GM12891 (cell line): Measurements from ENCODE around the gene STIM1.

Source experiments
- DNase-seq: peaks from one replicate; pipeline ENCODE4 v3.0.0; 2011; ENCODE audit warnings: low spot score; ENCODE audit not compliant: insufficient read length
- FAIRE-seq: peaks from 2 replicates; lab custom pipeline; 2011; peaks lifted over from hg19 to GRCh38; lab: Jason Lieb, UNC
- PAX5 ChIP-seq: IDR thresholded peaks from 2 replicates; pipeline ENCODE4 v1.6.1; 2011; ENCODE audit warnings: low read length, moderate library complexity, mild to moderate bottlenecking; ENCODE audit not compliant: insufficient read depth, severe bottlenecking
- POLR2A ChIP-seq: IDR thresholded peaks from 2 replicates; pipeline ENCODE4 v1.6.1; 2011; ENCODE audit warnings: low read depth, low read length, control low read depth
- POLR2AphosphoS5 ChIP-seq: IDR thresholded peaks from 2 replicates; pipeline ENCODE4 v1.6.1; 2011; ENCODE audit warnings: low read depth, low read length, control low read depth
- POU2F2 ChIP-seq: IDR thresholded peaks from 2 replicates; pipeline ENCODE4 v1.6.1; 2011; ENCODE audit warnings: low read depth, mild to moderate bottlenecking, control low read depth, low read length, moderate library complexity
- SPI1 ChIP-seq: IDR thresholded peaks from 2 replicates; pipeline ENCODE4 v1.6.1; 2011; ENCODE audit warnings: low read depth, low read length, control low read depth
- TAF1 ChIP-seq: IDR thresholded peaks from 2 replicates; pipeline ENCODE4 v1.6.1; 2011; ENCODE audit warnings: low read depth, low read length, control low read depth

The STIM1 gene

DNA sequence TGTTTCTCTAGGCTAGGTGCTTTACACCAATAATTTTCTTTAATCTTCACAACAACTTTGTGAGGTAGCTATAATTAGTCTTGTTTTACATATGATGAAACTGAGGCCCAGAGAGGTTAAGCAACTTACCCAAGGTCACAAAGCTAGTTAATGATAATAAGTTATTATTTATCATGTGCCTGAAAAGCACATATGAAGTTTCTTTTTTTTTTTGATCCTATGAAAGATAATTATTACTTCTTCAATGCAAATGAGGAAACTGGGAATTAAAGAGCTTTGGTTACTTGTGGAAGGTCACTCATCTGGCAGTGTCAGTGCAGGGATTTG is 22.8 kb downstream of the STIM1 start:
- no peak for DNase-seq
- TF ChIP-seq POLR2AphosphoS5: no peak
- no peak for TF ChIP-seq SPI1
- no peak for TF ChIP-seq POLR2A
- no peak for TF ChIP-seq TAF1
- TF ChIP-seq POU2F2: no peak
- no peak for TF ChIP-seq PAX5
- FAIRE-seq: no peak

- DNase-seq (no peak), FAIRE-seq (no peak)
Measured at GRCh38 chr11:3879216-3879966, 23.9 kb downstream of the STIM1 start.

GRCh38 chr11:3879967-3880542 is 24.6 kb downstream of the STIM1 start:
- DNase-seq (no peak), FAIRE-seq (peak; percentile 54)
- no peak for TF ChIP-seq POLR2A

More at GRCh38 chr11:3879216-3879966, 23.9 kb downstream of the STIM1 start:
- TF ChIP-seq POU2F2: no peak
- TF ChIP-seq SPI1: peak; percentile 46; the same call in 1 of the 2 replicates

GRCh38 chr11:3880724-3881123 is 25.3 kb downstream of the STIM1 start:
- TF ChIP-seq POU2F2 (0 out of 2 replicates have a peak, but pooled peaks have one; percentile 69), TAF1 (0 out of 2 replicates have a peak, but pooled peaks have one; percentile 49), POLR2A (peak; percentile 49; the same call in 1 of the 2 replicates), SPI1 (0 out of 2 replicates have a peak, but pooled peaks have one; percentile 2), POLR2AphosphoS5 (no peak), PAX5 (peak; percentile 40)
- peak; percentile 86 for FAIRE-seq
- no peak for DNase-seq

DNA sequence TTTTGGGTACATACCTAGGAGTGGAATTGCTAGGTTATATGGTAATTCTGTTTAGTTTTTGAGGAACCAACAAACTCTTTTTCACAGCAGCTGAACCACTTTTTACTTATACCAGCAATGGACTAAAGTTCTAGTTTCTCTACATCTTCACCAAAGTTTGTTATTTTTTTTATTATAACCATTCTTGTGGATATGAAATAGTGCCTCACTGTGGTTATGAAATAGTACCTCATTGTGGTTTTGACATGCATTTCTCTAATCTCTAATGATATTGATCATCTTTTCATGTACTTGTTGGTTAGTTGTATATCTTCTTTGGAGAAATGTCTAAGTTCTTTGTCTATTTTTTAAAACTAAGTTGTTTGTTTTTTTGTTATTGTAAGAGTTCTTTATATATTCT is 27.2 kb downstream of the STIM1 start:
- FAIRE-seq (no peak), DNase-seq (no peak)
- TF ChIP-seq POLR2AphosphoS5: no peak
- TF ChIP-seq POU2F2: no peak
- TF ChIP-seq POLR2A: no peak
- no peak for TF ChIP-seq SPI1
- TF ChIP-seq TAF1: no peak
- TF ChIP-seq PAX5: no peak

DNA sequence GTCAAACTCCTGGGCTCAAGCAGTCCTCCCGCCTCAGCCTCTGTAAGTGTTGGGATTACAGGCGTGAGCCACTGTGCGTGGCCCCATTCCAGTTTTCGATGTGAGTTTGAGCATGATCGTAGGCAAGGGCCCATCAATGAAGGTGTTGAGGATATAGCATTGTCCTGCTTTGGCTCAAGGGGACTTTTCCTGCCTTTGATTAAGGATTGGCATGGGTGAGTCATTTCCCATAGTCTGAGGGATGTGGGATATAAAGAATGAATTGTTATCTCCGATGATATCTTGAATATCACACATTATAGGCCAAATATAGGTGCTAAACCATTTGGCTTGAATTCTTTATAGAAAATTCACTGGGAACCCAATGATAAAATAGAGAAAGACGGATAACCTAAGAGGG is 30.4 kb downstream of the STIM1 start:
- FAIRE-seq (no peak), DNase-seq (no peak)
- TF ChIP-seq POLR2AphosphoS5 (no peak), POLR2A (no peak), PAX5 (no peak), TAF1 (no peak), POU2F2 (no peak), SPI1 (no peak)

- no peak for DNase-seq
- FAIRE-seq: no peak
- TF ChIP-seq PAX5 (no peak), POU2F2 (no peak), TAF1 (no peak), SPI1 (no peak), POLR2AphosphoS5 (no peak), POLR2A (no peak)
Measured at GRCh38 chr11:3886985-3887384, 31.5 kb downstream of the STIM1 start.

DNA sequence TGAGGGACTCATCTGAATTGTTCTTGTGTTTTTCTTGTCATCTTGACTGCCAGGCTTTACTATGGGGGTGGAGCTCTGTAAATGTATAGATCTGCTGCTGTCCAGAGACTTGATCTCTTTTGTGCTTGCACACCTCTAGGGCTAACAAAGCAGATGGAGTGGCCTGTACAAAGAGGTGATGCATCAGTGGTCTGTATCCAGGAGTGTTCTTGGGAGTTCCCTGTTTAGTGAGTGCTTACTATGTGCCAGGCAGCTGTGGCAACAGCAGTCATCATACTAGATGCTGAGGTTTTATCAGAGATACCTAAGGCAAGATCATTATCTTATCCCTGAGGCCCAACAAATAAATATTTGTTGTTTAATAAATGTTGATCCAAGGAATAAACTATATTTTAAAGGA is 33.4 kb downstream of the STIM1 start:
- TF ChIP-seq SPI1 (no peak), POLR2AphosphoS5 (no peak), POLR2A (no peak), PAX5 (no peak), POU2F2 (no peak), TAF1 (no peak)
- DNase-seq (no peak), FAIRE-seq (no peak)

DNA sequence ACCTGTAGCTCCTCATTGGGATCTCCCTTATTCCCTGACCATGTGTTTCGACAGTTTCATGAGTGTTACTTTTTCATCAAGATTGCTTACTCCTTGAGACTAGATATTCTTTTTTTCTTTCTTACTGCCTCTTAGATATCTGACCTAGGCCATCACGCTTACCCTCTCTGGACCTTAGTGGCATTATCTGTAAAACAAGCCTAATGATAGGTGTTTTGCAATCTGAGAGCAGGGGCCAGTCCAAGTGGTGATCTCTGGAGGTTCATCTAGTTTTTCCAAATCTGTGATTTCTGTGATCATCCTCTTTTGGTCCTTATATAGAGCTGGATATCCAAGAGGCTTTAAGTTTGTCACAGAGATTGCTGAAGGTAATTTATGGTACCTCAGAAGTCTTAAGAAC is 34.5 kb downstream of the STIM1 start:
- no peak for FAIRE-seq
- TF ChIP-seq POLR2AphosphoS5 (no peak), TAF1 (no peak), SPI1 (no peak), POU2F2 (no peak), PAX5 (no peak), POLR2A (no peak)
- no peak for DNase-seq

GRCh38 chr11:3890806-3891205 is 35.3 kb downstream of the STIM1 start:
- no peak for DNase-seq
- no peak for FAIRE-seq
- TF ChIP-seq PAX5 (no peak), POLR2A (no peak)

DNA sequence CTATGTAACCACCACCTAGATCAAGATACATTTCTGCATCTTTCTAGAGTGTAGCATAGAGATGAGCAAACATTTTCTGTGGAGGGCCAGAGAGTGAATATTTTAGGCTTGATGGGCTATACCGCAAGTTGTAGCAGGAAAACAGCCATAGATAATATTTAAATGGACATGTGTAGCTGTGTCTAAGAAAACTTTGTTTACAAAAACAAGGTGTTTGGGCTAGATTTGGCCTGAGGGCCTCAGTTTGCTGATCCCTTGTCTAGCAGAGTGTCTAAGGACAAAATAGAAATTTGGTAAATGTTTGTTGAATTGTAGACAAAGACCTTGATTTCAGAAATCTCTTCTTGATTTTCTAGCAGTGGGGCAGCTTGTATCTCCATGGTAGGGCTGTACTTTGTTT is 36.3 kb downstream of the STIM1 start:
- DNase-seq (no peak), FAIRE-seq (no peak)
- TF ChIP-seq POLR2AphosphoS5 (no peak), TAF1 (no peak), SPI1 (no peak), POLR2A (no peak), POU2F2 (no peak), PAX5 (no peak)
